HCT116 (cell line): ENCODE data around the gene ABHD12. TPM values are rescaled to one million over a fixed set of nuclear protein-coding genes. Genes with fewer than 3 reads are reported as not detected.

Experiments
- ATAC-seq: fragments of 200-7000 bp; cut with Tn5 transposase; 2 replicates; pipeline ENCODE4 v1.9.1; 2020; ENCODE audit warnings: mild to moderate bottlenecking, moderate library complexity
- BruUV-seq: library from RNA; stranded (reverse); fragments of 400-500 nt; replicated peaks from 2 replicates; lab custom pipeline; 2021; lab: Mats Ljungman, UMichigan
- CTCF ChIA-PET: fragments of 300-600 bp; sonication (Branson Sonifier 250); formaldehyde crosslinking; loops from one replicate; lab custom pipeline; 2021; ENCODE audit warnings: antibody characterized with exemption; lab: Charles Lee
- POLR2A ChIA-PET: fragments of 300-600, 350-600 bp; sonication (Branson Sonifier 250); formaldehyde crosslinking; loops from one replicate; lab custom pipeline; 2021; ENCODE audit warnings: antibody characterized with exemption; lab: Charles Lee
- RAD21 ChIA-PET, 2 experiments: fragments of 300-600 bp; sonication (Branson Sonifier 250); formaldehyde crosslinking; loops; one replicate each; lab custom pipeline; 2023; ENCODE audit warnings: low total read pairs in 2 of 2; ENCODE audit not compliant: uncharacterized antibody in 2 of 2, unreplicated experiment in 2 of 2, low non-redundant PET in 1 of 2; lab: Charles Lee
- DNase-seq: peaks from one replicate; pipeline ENCODE4 v3.0.0-alpha.2; 2010; ENCODE audit warnings: low read depth, low spot score
- H2AFZ ChIP-seq: fragments of 200-600 bp; shearing (Covaris generic), sonication (generic); 2 replicates; pipeline ENCODE4 v1.6.1; 2017; ENCODE audit warnings: low read depth, mixed run types, mixed read lengths, antibody characterized with exemption, low read length; ENCODE audit not compliant: poor library complexity, severe bottlenecking
- H3K27ac ChIP-seq: 2 replicates; pipeline ENCODE4 v1.5.1; 2012; ENCODE audit warnings: low read depth, low read length
- H3K27me3 ChIP-seq: fragments of 200-600 bp; sonication (generic); 2 replicates; pipeline ENCODE4 v1.6.1; 2016; ENCODE audit warnings: mixed run types, low read length, mixed read lengths; ENCODE audit not compliant: insufficient read depth
- H3K36me3 ChIP-seq, 2 experiments: fragments of 200-500 bp in 1 of 2; fragments of 200-600 bp in 1 of 2; sonication (Bioruptor generic) in 1 of 2; sonication (generic) in 1 of 2; 2 replicates each; pipeline versions ENCODE4 v1.5.1 to v1.6.1; 2014 to 2016; ENCODE audit warnings: low read length in 2 of 2, inconsistent platforms in 1 of 2, mixed read lengths in 1 of 2, mixed run types in 1 of 2; ENCODE audit not compliant: insufficient read depth in 2 of 2, control insufficient read depth in 1 of 2
- H3K4me1 ChIP-seq, 2 experiments: fragments of 200-600 bp in 1 of 2; sonication (generic) in 1 of 2; 2 replicates each; pipeline versions ENCODE4 v1.5.1 to v1.6.1; 2012 to 2017; ENCODE audit warnings: low read length in 2 of 2, inconsistent platforms in 1 of 2, mild to moderate bottlenecking in 1 of 2, mixed read lengths in 1 of 2, mixed run types in 1 of 2, moderate library complexity in 1 of 2; ENCODE audit not compliant: insufficient read depth in 2 of 2, control insufficient read depth in 1 of 2
- H3K4me2 ChIP-seq: fragments of 200-600 bp; sonication (generic); 2 replicates; pipeline ENCODE4 v1.6.1; 2017; ENCODE audit warnings: mixed run types, low read length, mixed read lengths
- H3K4me3 ChIP-seq, 2 experiments: fragments of 200-600 bp in 1 of 2; sonication (generic) in 1 of 2; replicated peaks in 1 of 2; 2 replicates each; pipeline ENCODE4 v1.5.1; 2011 to 2016; ENCODE audit warnings: low read length in 2 of 2, control low read depth in 1 of 2, low read depth in 1 of 2, mild to moderate bottlenecking in 1 of 2, mixed read lengths in 1 of 2, mixed run types in 1 of 2
- H3K79me2 ChIP-seq: fragments of 200-600 bp; sonication (generic); 2 replicates; pipeline ENCODE4 v1.6.1; 2017; ENCODE audit warnings: mild to moderate bottlenecking, mixed run types, low read length, moderate library complexity, mixed read lengths; ENCODE audit not compliant: insufficient read depth
- H3K9ac ChIP-seq: fragments of 200-600 bp; sonication (generic); 2 replicates; pipeline ENCODE4 v1.6.1; 2016; ENCODE audit warnings: low read length, mixed read lengths
- H3K9me2 ChIP-seq: fragments of 200-600 bp; sonication (generic), shearing (Covaris generic); 2 replicates; pipeline ENCODE4 v1.6.1; 2017; ENCODE audit warnings: mixed run types, mild to moderate bottlenecking, moderate library complexity; ENCODE audit not compliant: insufficient read depth
- H3K9me3 ChIP-seq, 2 experiments: fragments of 200-500 bp in 1 of 2; fragments of 200-600 bp in 1 of 2; sonication (Bioruptor generic) in 1 of 2; sonication (generic) in 1 of 2; 2 replicates each; pipeline ENCODE4 v1.6.1; 2014 to 2017; ENCODE audit warnings: low read length in 2 of 2, mixed read lengths in 2 of 2, inconsistent platforms in 1 of 2, low read depth in 1 of 2, mild to moderate bottlenecking in 1 of 2, mixed run types in 1 of 2, moderate library complexity in 1 of 2; ENCODE audit not compliant: control insufficient read depth in 1 of 2, insufficient read depth in 1 of 2
- H4K20me1 ChIP-seq: fragments of 200-600 bp; sonication (generic), shearing (Covaris generic); 2 replicates; pipeline ENCODE4 v1.6.1; 2017; ENCODE audit warnings: mixed run types, mild to moderate bottlenecking, moderate library complexity; ENCODE audit not compliant: insufficient read depth
- CBX3 ChIP-seq: IDR thresholded peaks from 2 replicates; pipeline ENCODE4 v1.6.1; 2012; ENCODE audit warnings: low read depth
- CTCF ChIP-seq, 3 experiments: fragments of 200-600 bp in 1 of 3; sonication (generic) in 1 of 3; IDR thresholded peaks in 2 of 3; conservative IDR thresholded peaks in 1 of 3; 2 replicates each; pipeline ENCODE4 v1.5.1; 2012 to 2017; ENCODE audit warnings: low read depth in 2 of 3, low read length in 2 of 3, antibody characterized with exemption in 1 of 3, borderline replicate concordance in 1 of 3, control low read depth in 1 of 3, mild to moderate bottlenecking in 1 of 3, mixed read lengths in 1 of 3, mixed run types in 1 of 3, moderate library complexity in 1 of 3; ENCODE audit not compliant: insufficient read depth in 1 of 3
- ELF1 ChIP-seq: IDR thresholded peaks from 2 replicates; pipeline ENCODE4 v1.6.1; 2012; ENCODE audit warnings: low read depth, borderline replicate concordance
- EZH2 ChIP-seq: fragments of 200-600 bp; sonication (generic); IDR thresholded peaks from 2 replicates; pipeline ENCODE4 v1.6.1; 2017; ENCODE audit warnings: antibody characterized with exemption, mixed run types
- EZH2phosphoT487 ChIP-seq: fragments of 200-600 bp; IDR thresholded peaks from 2 replicates; pipeline ENCODE4 v1.6.1; 2018; ENCODE audit warnings: antibody characterized with exemption, borderline replicate concordance
- FOSL1 ChIP-seq: IDR thresholded peaks from 2 replicates; pipeline ENCODE4 v1.6.1; 2012; ENCODE audit warnings: low read depth
- JUND ChIP-seq: IDR thresholded peaks from 2 replicates; pipeline ENCODE4 v1.6.1; 2012
- POLR2A ChIP-seq: IDR thresholded peaks from 2 replicates; pipeline ENCODE4 v1.7.0; 2011; ENCODE audit warnings: borderline replicate concordance; ENCODE audit not compliant: insufficient read depth, insufficient read length; ENCODE audit errors: extremely low read depth
- POLR2AphosphoS5 ChIP-seq: IDR thresholded peaks from 2 replicates; pipeline ENCODE4 v1.6.1; 2011; ENCODE audit warnings: mild to moderate bottlenecking, low read depth, low read length, moderate library complexity
- RAD21 ChIP-seq: IDR thresholded peaks from 2 replicates; pipeline ENCODE4 v1.6.1; 2012; ENCODE audit warnings: low read depth, mild to moderate bottlenecking
- SP1 ChIP-seq: IDR thresholded peaks from 2 replicates; pipeline ENCODE4 v1.6.1; 2012; ENCODE audit warnings: low read depth
- SRF ChIP-seq: IDR thresholded peaks from 2 replicates; pipeline ENCODE4 v1.6.1; 2012; ENCODE audit warnings: low read depth
- TCF7L2 ChIP-seq: IDR thresholded peaks from 2 replicates; pipeline ENCODE4 v1.7.0; 2011; ENCODE audit warnings: borderline replicate concordance, inconsistent platforms; ENCODE audit not compliant: insufficient read depth, insufficient read length; ENCODE audit errors: extremely low read depth
- YY1 ChIP-seq: IDR thresholded peaks from 2 replicates; pipeline ENCODE4 v1.6.1; 2011; ENCODE audit warnings: low read length, low read depth, moderate library complexity, mild to moderate bottlenecking; ENCODE audit not compliant: insufficient replicate concordance; ENCODE audit errors: extremely low read depth
- ZBTB33 ChIP-seq: IDR thresholded peaks from 2 replicates; pipeline ENCODE4 v1.6.1; 2011; ENCODE audit warnings: mild to moderate bottlenecking, low read length, moderate library complexity; ENCODE audit not compliant: insufficient replicate concordance; ENCODE audit errors: extremely low read depth
- ZFX ChIP-seq: fragments of 450-650 bp; IDR thresholded peaks from 2 replicates; pipeline ENCODE4 v1.6.1; 2017
- ZNF274 ChIP-seq: fragments of 200-500 bp; sonication (Bioruptor generic); IDR thresholded peaks from 2 replicates; pipeline ENCODE4 v1.6.1; 2014; ENCODE audit warnings: mild to moderate bottlenecking, low read depth, low read length, inconsistent platforms
- intact Hi-C: fragments of 100-400 bp; cut with micrococcal nuclease; formaldehyde crosslinking; loops from 2 replicates; pipeline ENCODE4 v1.10.0; 2022
- total RNA-seq: library from RNA; stranded (reverse); gene quantifications from one replicate; pipeline ENCODE4 v1.2.1, GENCODE V29; 2021; ENCODE audit not compliant: unreplicated experiment
- TF ChIP-seq, protein P1 (sequence below): IDR thresholded peaks from 2 replicates; pipeline ENCODE4 v1.6.1; 2012

Gene ABHD12
- total RNA-seq, 1 experiment from 2014 or later: 31.7 TPM

DNA sequence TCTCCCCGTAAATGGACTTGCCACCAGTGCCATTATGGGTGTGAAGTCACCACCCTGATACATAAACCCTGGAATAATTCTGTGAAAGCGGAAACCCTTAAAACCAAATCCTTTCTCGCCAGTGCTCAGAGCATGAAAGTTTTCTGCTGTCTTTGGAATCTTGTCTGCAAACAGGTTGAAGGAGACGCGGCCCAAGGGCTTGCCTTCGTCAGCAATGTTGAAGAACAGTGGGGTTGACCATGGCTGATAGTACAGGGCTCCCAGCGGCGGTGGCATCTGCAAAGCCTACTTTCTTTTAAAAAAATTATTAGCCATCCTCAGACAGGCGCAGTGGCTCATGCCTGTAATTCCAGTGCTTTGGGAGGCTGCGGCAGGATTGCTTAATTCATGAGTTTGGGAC lies 22.1 kb downstream of the ABHD12 start:
- no peak for ATAC-seq
- no peak for DNase-seq
- Histone ChIP-seq H3K4me3 (no peak overlapping the region), H3K27ac (no peak overlapping the region), H3K79me2 (no peaks in the 10 kb centered on the region; the same call in 1 of the 2 replicates), H3K4me2 (no peak overlapping the region), H3K9ac (no peak overlapping the region), H3K36me3 (no peaks in the 10 kb centered on the region), H2AFZ (no peak overlapping the region), H3K9me3 (peaks cover 0 to 6% of the 10 kb centered on the region in 2 experiments; a peak in 1 of 4 replicates), H3K27me3 (no peaks in the 10 kb centered on the region), H3K4me1 (peaks cover 0 to 6% of the 10 kb centered on the region in 2 experiments; a peak in 1 of 4 replicates), H4K20me1 (no peaks in the 10 kb centered on the region), H3K9me2 (no peaks in the 10 kb centered on the region)
- no peak for TF ChIP-seq SRF
- no peak for TF ChIP-seq YY1
- no peak for TF ChIP-seq ZBTB33
- TF ChIP-seq, protein P1, sequence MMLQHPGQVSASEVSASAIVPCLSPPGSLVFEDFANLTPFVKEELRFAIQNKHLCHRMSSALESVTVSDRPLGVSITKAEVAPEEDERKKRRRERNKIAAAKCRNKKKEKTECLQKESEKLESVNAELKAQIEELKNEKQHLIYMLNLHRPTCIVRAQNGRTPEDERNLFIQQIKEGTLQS: no peak
- no peak for TF ChIP-seq SP1
- TF ChIP-seq POLR2AphosphoS5: no peak
- no peak for TF ChIP-seq ZNF274
- TF ChIP-seq FOSL1: no peak
- TF ChIP-seq CTCF (IDR thresholded peaks at IDR 0.05 in 2 of 3, conservative IDR thresholded peaks at IDR 0.05 in 1 of 3; ENCODE audit: borderline replicate concordance in 1 of 3, insufficient read depth in 1 of 3, low read depth in 2 of 3, low read length in 2 of 3): no peak
- no peak for TF ChIP-seq ZFX
- no peak for TF ChIP-seq CBX3
- TF ChIP-seq TCF7L2: no peak
- TF ChIP-seq JUND: no peak
- no peak for TF ChIP-seq EZH2phosphoT487
- TF ChIP-seq RAD21: no peak
- TF ChIP-seq EZH2: no peak
- TF ChIP-seq POLR2A: no peak
- TF ChIP-seq ELF1: no peak
- ChIA-PET POLR2A (no interaction called here), CTCF (no interaction called here), RAD21 (no interaction called here)
- no TSS peak for BruUV-seq
- intact Hi-C loops: no loop called here
